GM19238 (cell line): ENCODE results near the gene MRPL44.

Source experiments
- DNase-seq: peaks from one replicate; pipeline ENCODE4 v3.0.0; 2011; ENCODE audit warnings: low spot score; ENCODE audit not compliant: insufficient read length

Gene MRPL44

GRCh38 chr2:224004105-224004695 lies 46.9 kb downstream of the MRPL44 start:
- DNase-seq = no peak

GRCh38 chr2:224008702-224009261 lies 51.5 kb downstream of the MRPL44 start:
- no peak for DNase-seq

- DNase-seq = no peak
These were observed 52.5 kb downstream of the MRPL44 start for GRCh38 chr2:224009605-224010315.

GRCh38 chr2:224011837-224012236 lies 54.6 kb downstream of the MRPL44 start:
- no peak for DNase-seq

GRCh38 chr2:224014336-224014735 lies 57.1 kb downstream of the MRPL44 start:
- DNase-seq = no peak

GRCh38 chr2:224016963-224017362 lies 59.7 kb downstream of the MRPL44 start:
- DNase-seq = no peak
